Smooth muscle cell (in vitro differentiated cells): ENCODE measurements around the gene USP1. TPM values are rescaled to one million over a fixed set of nuclear protein-coding genes. Genes with fewer than 3 reads are reported as not detected.
A peak's percentile ranks its signal among the peaks of the same experiment; 100 is the strongest.

Source experiments
- DNase-seq: peaks from one replicate; lab custom pipeline; 2025; ENCODE audit not compliant: unreplicated experiment; lab: John Stamatoyannopoulos, UW
- H2AFZ ChIP-seq: fragments of 200-600 bp; sonication (generic); 2 replicates; pipeline ENCODE4 v1.6.0; 2016; ENCODE audit warnings: antibody characterized with exemption, low read depth, mild to moderate bottlenecking
- H3F3A ChIP-seq: fragments of 200-600 bp; sonication (generic); 2 replicates; pipeline ENCODE4 v1.6.0; 2017; ENCODE audit warnings: antibody characterized with exemption, low read depth
- H3K27ac ChIP-seq: fragments of 200-600 bp; sonication (generic); 2 replicates; pipeline ENCODE4 v1.5.1; 2016; ENCODE audit warnings: low read depth, mild to moderate bottlenecking
- H3K27me3 ChIP-seq: fragments of 200-600 bp; sonication (generic); 2 replicates; pipeline ENCODE4 v1.6.1; 2016; ENCODE audit warnings: low read depth, mild to moderate bottlenecking
- H3K36me3 ChIP-seq: fragments of 200-600 bp; sonication (generic); 2 replicates; pipeline ENCODE4 v1.5.1; 2016; ENCODE audit warnings: low read depth
- H3K4me1 ChIP-seq: fragments of 200-600 bp; sonication (generic); 2 replicates; pipeline ENCODE4 v1.5.1; 2016; ENCODE audit warnings: low read depth
- H3K4me2 ChIP-seq: fragments of 200-600 bp; sonication (generic); 2 replicates; pipeline ENCODE4 v1.6.0; 2016; ENCODE audit warnings: mild to moderate bottlenecking
- H3K4me3 ChIP-seq: fragments of 200-600 bp; sonication (generic); 2 replicates; pipeline ENCODE4 v1.5.1; 2016; ENCODE audit warnings: mild to moderate bottlenecking
- H3K79me2 ChIP-seq: fragments of 200-600 bp; sonication (generic); 2 replicates; pipeline ENCODE4 v1.6.0; 2016; ENCODE audit warnings: low read depth, mild to moderate bottlenecking
- H3K9ac ChIP-seq: fragments of 200-600 bp; sonication (generic); 2 replicates; pipeline ENCODE4 v1.6.0; 2016; ENCODE audit warnings: low read depth
- H3K9me3 ChIP-seq: fragments of 200-600 bp; sonication (generic); replicated peaks from 2 replicates; pipeline ENCODE4 v1.5.1; 2016; ENCODE audit warnings: low read depth
- H4K20me1 ChIP-seq: fragments of 200-600 bp; sonication (generic); 2 replicates; pipeline ENCODE4 v1.6.0; 2016; ENCODE audit warnings: low read depth
- CTCF ChIP-seq: fragments of 200-600 bp; sonication (generic); IDR thresholded peaks from 2 replicates; pipeline ENCODE4 v1.5.1; 2017; ENCODE audit warnings: borderline replicate concordance, mild to moderate bottlenecking, antibody characterized with exemption; ENCODE audit not compliant: insufficient read depth, poor library complexity, severe bottlenecking
- WGBS: methylation state at CpG from one replicate; pipeline ENCODE4 v1.1.7; 2016; ENCODE audit warnings: low lambda C conversion rate; 5-methylcytosine and 5-hydroxymethylcytosine counted together
- polyA plus RNA-seq: library from polyadenylated mRNA; unstranded; fragments of >200 nt; fragmentation: Nextera tagmentation; extraction: Ambion mirVana; gene quantifications from 2 replicates; pipeline ENCODE4 v1.2.1, GENCODE V29; 2016
- total RNA-seq: library from RNA; depleted of rRNA; stranded (reverse); fragments of >200 nt; gene quantifications from 2 replicates; pipeline ENCODE4 v1.2.3, GENCODE V29; 2014

USP1 gene
- total RNA-seq (22.1 TPM in 2 replicates), polyA plus RNA-seq (11.2 and 11.9 TPM in 2 replicates)

GRCh38 chr1:62436466-62437272 lies at the start of gene USP1:
USP1 (plus strand) TSS chr1:62437049; CDS start chr1:62439868, 2,819 bp downstream.
- Histone ChIP-seq H3K4me2 (peak within 1 kb of the TSS; percentile 86), H2AFZ (peak within 1 kb of the TSS; percentile 77), H3K79me2 (peaks cover 45% of the 10 kb centered on the region), H3F3A (no peaks in the 10 kb centered on the region), H3K4me3 (peak within 1 kb of the TSS; percentile 90), H4K20me1 (peaks cover 27% of the 10 kb centered on the region), H3K27ac (peak within 1 kb of the TSS; percentile 97), H3K27me3 (no peaks in the 10 kb centered on the region), H3K9ac (peak within 1 kb of the TSS; percentile 98), H3K4me1 (peaks cover 19% of the 10 kb centered on the region), H3K36me3 (no peaks in the 10 kb centered on the region), H3K9me3 (no peaks in the 10 kb centered on the region)
- DNase-seq = peak; percentile 98
- no peak for TF ChIP-seq CTCF
- 2% methylated on average over 76 of the region's 76 CpGs for WGBS

- Histone ChIP-seq H3K79me2 (no peaks in the 10 kb centered on the region), H3K9me3 (no peaks in the 10 kb centered on the region), H3K27ac (no peak overlapping the region), H3K36me3 (no peaks in the 10 kb centered on the region), H3F3A (peaks cover 6% of the 10 kb centered on the region), H3K9ac (no peak overlapping the region), H2AFZ (no peak overlapping the region), H4K20me1 (no peaks in the 10 kb centered on the region), H3K4me3 (no peak overlapping the region), H3K4me1 (peaks cover 14% of the 10 kb centered on the region), H3K4me2 (no peak overlapping the region), H3K27me3 (no peaks in the 10 kb centered on the region)
- DNase-seq = no peak
- WGBS = 91% methylated on average over 6 of the region's 6 CpGs
- no peak for TF ChIP-seq CTCF
Measured at GRCh38 chr1:62389531-62389930, 47.3 kb upstream of the USP1 start.

GRCh38 chr1:62390071-62390470 lies 46.8 kb upstream of the USP1 start:
- DNase-seq = no peak
- Histone ChIP-seq H3K27ac (no peak overlapping the region), H2AFZ (no peak overlapping the region), H3K36me3 (no peaks in the 10 kb centered on the region), H3F3A (peaks cover 6% of the 10 kb centered on the region), H3K9ac (no peak overlapping the region), H3K4me2 (no peak overlapping the region), H3K79me2 (no peaks in the 10 kb centered on the region), H3K9me3 (no peaks in the 10 kb centered on the region), H4K20me1 (no peaks in the 10 kb centered on the region), H3K27me3 (no peaks in the 10 kb centered on the region), H3K4me3 (no peak overlapping the region), H3K4me1 (peaks cover 14% of the 10 kb centered on the region)
- TF ChIP-seq CTCF = no peak
- WGBS = 98% methylated on average over 7 of the region's 7 CpGs

GRCh38 chr1:62391369-62391971 lies 45.4 kb upstream of the USP1 start:
- Histone ChIP-seq H2AFZ (peak overlapping the region; percentile 38), H3K36me3 (no peaks in the 10 kb centered on the region), H3K9ac (no peak overlapping the region), H4K20me1 (no peaks in the 10 kb centered on the region), H3K4me2 (no peak overlapping the region), H3K79me2 (no peaks in the 10 kb centered on the region), H3K9me3 (no peaks in the 10 kb centered on the region), H3F3A (no peaks in the 10 kb centered on the region), H3K4me3 (no peak overlapping the region), H3K27me3 (no peaks in the 10 kb centered on the region), H3K4me1 (peaks cover 7% of the 10 kb centered on the region), H3K27ac (no peak overlapping the region)
- peak; percentile 61 for TF ChIP-seq CTCF
- DNase-seq = no peak
- 26% methylated on average over 3 of the region's 3 CpGs for WGBS
